H1 (cell line): ENCODE measurements around the gene HERC4. TPM values are rescaled to one million over a fixed set of nuclear protein-coding genes. Genes with fewer than 3 reads are reported as not detected.

Experiments
- ATF2 ChIP-seq: IDR thresholded peaks from 2 replicates; pipeline ENCODE4 v1.6.1; 2012; ENCODE audit warnings: low read length, inconsistent platforms
- BACH1 ChIP-seq: IDR thresholded peaks from 2 replicates; pipeline ENCODE4 v1.6.1; 2012; ENCODE audit warnings: low read length, improper control_type of control experiment
- KDM1A ChIP-seq: fragments of 200-600, 300-600 bp; sonication (generic); IDR thresholded peaks from 2 replicates; pipeline ENCODE4 v1.7.1; 2016; ENCODE audit warnings: mild to moderate bottlenecking, low read length, borderline replicate concordance
- PHF8 ChIP-seq: fragments of 200-600 bp; sonication (generic); conservative IDR thresholded peaks from 2 replicates; pipeline ENCODE4 v1.7.1; 2012; ENCODE audit warnings: low read depth, mild to moderate bottlenecking, inconsistent platforms, low read length, moderate library complexity
- RXRA ChIP-seq: IDR thresholded peaks from 2 replicates; pipeline ENCODE4 v1.6.1; 2011; ENCODE audit warnings: low read depth, mild to moderate bottlenecking, low read length, moderate library complexity; ENCODE audit not compliant: insufficient read depth
- SIX5 ChIP-seq: IDR thresholded peaks from 2 replicates; pipeline ENCODE4 v1.6.1; 2011; ENCODE audit warnings: mild to moderate bottlenecking, low read depth, low read length
- SP2 ChIP-seq: IDR thresholded peaks from 2 replicates; pipeline ENCODE4 v1.6.1; 2012; ENCODE audit warnings: mild to moderate bottlenecking, low read length, inconsistent platforms
- SRF ChIP-seq: IDR thresholded peaks from 2 replicates; pipeline ENCODE4 v1.6.1; 2011; ENCODE audit warnings: mild to moderate bottlenecking, low read depth, low read length, moderate library complexity
- YY1 ChIP-seq: IDR thresholded peaks from 2 replicates; pipeline ENCODE4 v1.6.1; 2011; ENCODE audit warnings: low read depth, mild to moderate bottlenecking, low read length
- ZNF274 ChIP-seq: IDR thresholded peaks from 2 replicates; pipeline ENCODE4 v1.7.0; 2012; ENCODE audit warnings: low read length, borderline replicate concordance; ENCODE audit errors: extremely low read depth
- polyA plus RNA-seq, 7 experiments: library from polyadenylated mRNA; depleted of rRNA in 3 of 7; stranded (reverse) in 5 of 7; unstranded in 2 of 7; fragments of >200 nt in 5 of 7; fragments of 200-250 nt in 2 of 7; gene quantifications; 1 replicate in 5 of 7; 2 replicates in 1 of 7; 4 replicates in 1 of 7; pipeline versions ENCODE4 v1.2.1 to v1.2.3, GENCODE V29; 2011 to 2013; ENCODE audit warnings: missing spikeins in 2 of 7, mixed read lengths in 2 of 7
- total RNA-seq: library from RNA; stranded (reverse); fragmentation: NEBNext Ultra II Directional; extraction: Animal tissue kit (Norgen Biotek cat#: 25700); gene quantifications from 2 replicates; pipeline ENCODE4 v1.2.1, GENCODE V29; 2021
- TF ChIP-seq, protein P1 (sequence below): fragments of 300-600 bp; sonication (generic); IDR thresholded peaks from 2 replicates; pipeline ENCODE4 v1.7.1; 2012; ENCODE audit warnings: low read length, moderate library complexity, mild to moderate bottlenecking, inconsistent platforms; ENCODE audit not compliant: insufficient replicate concordance

The HERC4 gene
- total and polyA plus RNA-seq, 2 of the 8 experiments (the other 6 are each of a cell fraction or from before 2014, with no cell fraction given) = 7.5 to 44.0 TPM

GRCh38 chr10:68001539-68001938 lies 73.5 kb downstream of the HERC4 start (continued):
- TF ChIP-seq, protein P1, sequence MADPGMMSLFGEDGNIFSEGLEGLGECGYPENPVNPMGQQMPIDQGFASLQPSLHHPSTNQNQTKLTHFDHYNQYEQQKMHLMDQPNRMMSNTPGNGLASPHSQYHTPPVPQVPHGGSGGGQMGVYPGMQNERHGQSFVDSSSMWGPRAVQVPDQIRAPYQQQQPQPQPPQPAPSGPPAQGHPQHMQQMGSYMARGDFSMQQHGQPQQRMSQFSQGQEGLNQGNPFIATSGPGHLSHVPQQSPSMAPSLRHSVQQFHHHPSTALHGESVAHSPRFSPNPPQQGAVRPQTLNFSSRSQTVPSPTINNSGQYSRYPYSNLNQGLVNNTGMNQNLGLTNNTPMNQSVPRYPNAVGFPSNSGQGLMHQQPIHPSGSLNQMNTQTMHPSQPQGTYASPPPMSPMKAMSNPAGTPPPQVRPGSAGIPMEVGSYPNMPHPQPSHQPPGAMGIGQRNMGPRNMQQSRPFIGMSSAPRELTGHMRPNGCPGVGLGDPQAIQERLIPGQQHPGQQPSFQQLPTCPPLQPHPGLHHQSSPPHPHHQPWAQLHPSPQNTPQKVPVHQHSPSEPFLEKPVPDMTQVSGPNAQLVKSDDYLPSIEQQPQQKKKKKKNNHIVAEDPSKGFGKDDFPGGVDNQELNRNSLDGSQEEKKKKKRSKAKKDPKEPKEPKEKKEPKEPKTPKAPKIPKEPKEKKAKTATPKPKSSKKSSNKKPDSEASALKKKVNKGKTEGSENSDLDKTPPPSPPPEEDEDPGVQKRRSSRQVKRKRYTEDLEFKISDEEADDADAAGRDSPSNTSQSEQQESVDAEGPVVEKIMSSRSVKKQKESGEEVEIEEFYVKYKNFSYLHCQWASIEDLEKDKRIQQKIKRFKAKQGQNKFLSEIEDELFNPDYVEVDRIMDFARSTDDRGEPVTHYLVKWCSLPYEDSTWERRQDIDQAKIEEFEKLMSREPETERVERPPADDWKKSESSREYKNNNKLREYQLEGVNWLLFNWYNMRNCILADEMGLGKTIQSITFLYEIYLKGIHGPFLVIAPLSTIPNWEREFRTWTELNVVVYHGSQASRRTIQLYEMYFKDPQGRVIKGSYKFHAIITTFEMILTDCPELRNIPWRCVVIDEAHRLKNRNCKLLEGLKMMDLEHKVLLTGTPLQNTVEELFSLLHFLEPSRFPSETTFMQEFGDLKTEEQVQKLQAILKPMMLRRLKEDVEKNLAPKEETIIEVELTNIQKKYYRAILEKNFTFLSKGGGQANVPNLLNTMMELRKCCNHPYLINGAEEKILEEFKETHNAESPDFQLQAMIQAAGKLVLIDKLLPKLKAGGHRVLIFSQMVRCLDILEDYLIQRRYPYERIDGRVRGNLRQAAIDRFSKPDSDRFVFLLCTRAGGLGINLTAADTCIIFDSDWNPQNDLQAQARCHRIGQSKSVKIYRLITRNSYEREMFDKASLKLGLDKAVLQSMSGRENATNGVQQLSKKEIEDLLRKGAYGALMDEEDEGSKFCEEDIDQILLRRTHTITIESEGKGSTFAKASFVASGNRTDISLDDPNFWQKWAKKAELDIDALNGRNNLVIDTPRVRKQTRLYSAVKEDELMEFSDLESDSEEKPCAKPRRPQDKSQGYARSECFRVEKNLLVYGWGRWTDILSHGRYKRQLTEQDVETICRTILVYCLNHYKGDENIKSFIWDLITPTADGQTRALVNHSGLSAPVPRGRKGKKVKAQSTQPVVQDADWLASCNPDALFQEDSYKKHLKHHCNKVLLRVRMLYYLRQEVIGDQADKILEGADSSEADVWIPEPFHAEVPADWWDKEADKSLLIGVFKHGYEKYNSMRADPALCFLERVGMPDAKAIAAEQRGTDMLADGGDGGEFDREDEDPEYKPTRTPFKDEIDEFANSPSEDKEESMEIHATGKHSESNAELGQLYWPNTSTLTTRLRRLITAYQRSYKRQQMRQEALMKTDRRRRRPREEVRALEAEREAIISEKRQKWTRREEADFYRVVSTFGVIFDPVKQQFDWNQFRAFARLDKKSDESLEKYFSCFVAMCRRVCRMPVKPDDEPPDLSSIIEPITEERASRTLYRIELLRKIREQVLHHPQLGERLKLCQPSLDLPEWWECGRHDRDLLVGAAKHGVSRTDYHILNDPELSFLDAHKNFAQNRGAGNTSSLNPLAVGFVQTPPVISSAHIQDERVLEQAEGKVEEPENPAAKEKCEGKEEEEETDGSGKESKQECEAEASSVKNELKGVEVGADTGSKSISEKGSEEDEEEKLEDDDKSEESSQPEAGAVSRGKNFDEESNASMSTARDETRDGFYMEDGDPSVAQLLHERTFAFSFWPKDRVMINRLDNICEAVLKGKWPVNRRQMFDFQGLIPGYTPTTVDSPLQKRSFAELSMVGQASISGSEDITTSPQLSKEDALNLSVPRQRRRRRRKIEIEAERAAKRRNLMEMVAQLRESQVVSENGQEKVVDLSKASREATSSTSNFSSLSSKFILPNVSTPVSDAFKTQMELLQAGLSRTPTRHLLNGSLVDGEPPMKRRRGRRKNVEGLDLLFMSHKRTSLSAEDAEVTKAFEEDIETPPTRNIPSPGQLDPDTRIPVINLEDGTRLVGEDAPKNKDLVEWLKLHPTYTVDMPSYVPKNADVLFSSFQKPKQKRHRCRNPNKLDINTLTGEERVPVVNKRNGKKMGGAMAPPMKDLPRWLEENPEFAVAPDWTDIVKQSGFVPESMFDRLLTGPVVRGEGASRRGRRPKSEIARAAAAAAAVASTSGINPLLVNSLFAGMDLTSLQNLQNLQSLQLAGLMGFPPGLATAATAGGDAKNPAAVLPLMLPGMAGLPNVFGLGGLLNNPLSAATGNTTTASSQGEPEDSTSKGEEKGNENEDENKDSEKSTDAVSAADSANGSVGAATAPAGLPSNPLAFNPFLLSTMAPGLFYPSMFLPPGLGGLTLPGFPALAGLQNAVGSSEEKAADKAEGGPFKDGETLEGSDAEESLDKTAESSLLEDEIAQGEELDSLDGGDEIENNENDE = no peak
- no peak for TF ChIP-seq RXRA
- TF ChIP-seq SIX5 = no peak
- no peak for TF ChIP-seq BACH1
- TF ChIP-seq SP2 = no peak
- TF ChIP-seq SRF = no peak
- no peak for TF ChIP-seq KDM1A
- TF ChIP-seq PHF8 = no peak
- TF ChIP-seq YY1 = no peak
- TF ChIP-seq ATF2 = no peak
- no peak for TF ChIP-seq ZNF274
